HL-60 (cell line): ENCODE results near the gene PTPRG.

Experiments used
- DNase-seq, 2 experiments: peaks; one replicate each; pipeline ENCODE4 v3.0.0-alpha.2; 2010 to 2020; ENCODE audit warnings: low read depth in 1 of 2, low spot score in 1 of 2
- H3K27ac ChIP-seq: fragments of 250-450 bp; sonication (Bioruptor Pico); replicated peaks from 2 replicates; pipeline ENCODE4 v1.5.1; 2020; ENCODE audit warnings: mild to moderate bottlenecking, moderate library complexity
- H3K27me3 ChIP-seq: fragments of 250-450 bp; sonication (Bioruptor Pico); 2 replicates; pipeline ENCODE4 v1.5.1; 2021; ENCODE audit warnings: mild to moderate bottlenecking, moderate library complexity; ENCODE audit not compliant: insufficient read depth, poor library complexity, severe bottlenecking
- H3K4me3 ChIP-seq: replicated peaks from 2 replicates; pipeline ENCODE4 v1.5.1; 2011; ENCODE audit warnings: mild to moderate bottlenecking, control low read depth, low read length; ENCODE audit not compliant: insufficient read depth
- CTCF ChIP-seq: IDR thresholded peaks from one replicate; pipeline ENCODE4 v1.5.1; 2011; ENCODE audit warnings: low read length, control low read depth, inconsistent platforms; ENCODE audit not compliant: insufficient read depth
- GABPA ChIP-seq: IDR thresholded peaks from 2 replicates; pipeline ENCODE4 v1.6.1; 2012; ENCODE audit warnings: low read depth
- POLR2AphosphoS5 ChIP-seq: IDR thresholded peaks from 2 replicates; pipeline ENCODE4 v1.6.1; 2012; ENCODE audit warnings: low read depth
- SPI1 ChIP-seq: IDR thresholded peaks from 2 replicates; pipeline ENCODE4 v1.6.1; 2012; ENCODE audit warnings: low read depth, mild to moderate bottlenecking, borderline replicate concordance
- TF ChIP-seq, protein P1 (sequence below): IDR thresholded peaks from 2 replicates; pipeline ENCODE4 v1.6.1; 2012; ENCODE audit warnings: low read depth; ENCODE audit not compliant: insufficient replicate concordance

The PTPRG gene

GRCh38 chr3:61774279-61774890, 213.0 kb downstream of the PTPRG start:
- no peak for DNase-seq
- TF ChIP-seq SPI1 (no peak), CTCF (no peak), POLR2AphosphoS5 (no peak), GABPA (no peak)
- TF ChIP-seq, protein P1, sequence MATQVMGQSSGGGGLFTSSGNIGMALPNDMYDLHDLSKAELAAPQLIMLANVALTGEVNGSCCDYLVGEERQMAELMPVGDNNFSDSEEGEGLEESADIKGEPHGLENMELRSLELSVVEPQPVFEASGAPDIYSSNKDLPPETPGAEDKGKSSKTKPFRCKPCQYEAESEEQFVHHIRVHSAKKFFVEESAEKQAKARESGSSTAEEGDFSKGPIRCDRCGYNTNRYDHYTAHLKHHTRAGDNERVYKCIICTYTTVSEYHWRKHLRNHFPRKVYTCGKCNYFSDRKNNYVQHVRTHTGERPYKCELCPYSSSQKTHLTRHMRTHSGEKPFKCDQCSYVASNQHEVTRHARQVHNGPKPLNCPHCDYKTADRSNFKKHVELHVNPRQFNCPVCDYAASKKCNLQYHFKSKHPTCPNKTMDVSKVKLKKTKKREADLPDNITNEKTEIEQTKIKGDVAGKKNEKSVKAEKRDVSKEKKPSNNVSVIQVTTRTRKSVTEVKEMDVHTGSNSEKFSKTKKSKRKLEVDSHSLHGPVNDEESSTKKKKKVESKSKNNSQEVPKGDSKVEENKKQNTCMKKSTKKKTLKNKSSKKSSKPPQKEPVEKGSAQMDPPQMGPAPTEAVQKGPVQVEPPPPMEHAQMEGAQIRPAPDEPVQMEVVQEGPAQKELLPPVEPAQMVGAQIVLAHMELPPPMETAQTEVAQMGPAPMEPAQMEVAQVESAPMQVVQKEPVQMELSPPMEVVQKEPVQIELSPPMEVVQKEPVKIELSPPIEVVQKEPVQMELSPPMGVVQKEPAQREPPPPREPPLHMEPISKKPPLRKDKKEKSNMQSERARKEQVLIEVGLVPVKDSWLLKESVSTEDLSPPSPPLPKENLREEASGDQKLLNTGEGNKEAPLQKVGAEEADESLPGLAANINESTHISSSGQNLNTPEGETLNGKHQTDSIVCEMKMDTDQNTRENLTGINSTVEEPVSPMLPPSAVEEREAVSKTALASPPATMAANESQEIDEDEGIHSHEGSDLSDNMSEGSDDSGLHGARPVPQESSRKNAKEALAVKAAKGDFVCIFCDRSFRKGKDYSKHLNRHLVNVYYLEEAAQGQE, result no peak
- no peak overlapping the region for H3K4me3 ChIP-seq
- H3K27ac ChIP-seq, result no peak overlapping the region
- no peaks in the 10 kb centered on the region for H3K27me3 ChIP-seq

- TF ChIP-seq POLR2AphosphoS5 (no peak), SPI1 (no peak), CTCF (no peak), GABPA (no peak)
- TF ChIP-seq, protein P1, result no peak
- no peak overlapping the region for H3K4me3 ChIP-seq
- H3K27me3 ChIP-seq, result no peaks in the 10 kb centered on the region
- no peak for DNase-seq
- H3K27ac ChIP-seq, result no peak overlapping the region
Observed at GRCh38 chr3:61776390-61776789, 215.0 kb downstream of the PTPRG start.

DNA sequence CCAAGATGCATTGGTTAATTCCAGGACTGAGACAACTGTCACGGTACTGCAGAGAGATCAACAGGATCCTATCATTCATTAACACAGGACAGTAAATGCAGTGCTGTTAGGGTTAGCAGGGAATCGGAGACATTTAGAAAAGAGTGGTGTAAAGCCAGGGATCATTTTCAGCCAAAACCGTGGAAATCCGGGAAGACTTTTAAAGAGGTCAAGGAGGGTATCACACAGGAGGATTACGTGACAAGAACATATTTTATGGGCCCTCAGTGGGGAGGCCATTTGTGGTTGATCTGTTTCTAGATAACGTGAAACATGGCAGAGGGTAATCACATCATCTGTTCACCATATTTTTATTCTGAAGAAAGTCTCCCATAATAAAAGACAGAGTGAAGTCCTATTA, 216.1 kb downstream of the PTPRG start:
- TF ChIP-seq GABPA (no peak), SPI1 (no peak), CTCF (no peak), POLR2AphosphoS5 (no peak)
- TF ChIP-seq, protein P1, result no peak
- no peak for DNase-seq
- Histone ChIP-seq H3K27ac (no peak overlapping the region), H3K4me3 (no peak overlapping the region), H3K27me3 (no peaks in the 10 kb centered on the region)
